Activated CD4-positive, alpha-beta T cell treated with anti-CD3 and anti-CD28 coated beads, Interleukin-2, amount 50 U/mL, for 48 hours (primary cell): ENCODE results near the gene ASXL1.
"Not testable (repeated sequence)": the region's sequence is repeated elsewhere in the genome, so short reads cannot be mapped to it uniquely, and the experiment has no call there.

ENCODE experiments used
- DNase-seq, 2 experiments: peaks; one replicate each; pipeline ENCODE4 v3.0.0-alpha.2; 2020

Gene ASXL1

GRCh38 chr20:32337937-32338661 is 20.0 kb upstream of the ASXL1 start:
- DNase-seq, result no peak

GRCh38 chr20:32338665-32339064 is 19.5 kb upstream of the ASXL1 start:
- DNase-seq, result no peak

- DNase-seq, result no peak
Measured at GRCh38 chr20:32339116-32339515, 19.0 kb upstream of the ASXL1 start.

GRCh38 chr20:32341053-32341452 is 17.1 kb upstream of the ASXL1 start:
- not testable (repeated sequence) for DNase-seq

GRCh38 chr20:32343439-32343838 is 14.7 kb upstream of the ASXL1 start:
- DNase-seq, result no peak

- DNase-seq, result no peak
Measured at GRCh38 chr20:32344835-32345506, 13.2 kb upstream of the ASXL1 start.

- no peak for DNase-seq
Measured at GRCh38 chr20:32348207-32348606, 9.9 kb upstream of the ASXL1 start.

GRCh38 chr20:32350421-32350820 is 7.7 kb upstream of the ASXL1 start:
- DNase-seq, result no peak

- no peak for DNase-seq
Measured at GRCh38 chr20:32352121-32352720, 5.9 kb upstream of the ASXL1 start.

- no peak for DNase-seq
Measured at GRCh38 chr20:32353848-32354496, 4.2 kb upstream of the ASXL1 start.

GRCh38 chr20:32354592-32355416 is 3.3 kb upstream of the ASXL1 start:
- DNase-seq, result peak; percentile 21 to 42

GRCh38 chr20:32355417-32355841 is 2.7 kb upstream of the ASXL1 start:
- DNase-seq, result peak; percentile 23 to 37

- DNase-seq, result not testable (repeated sequence)
Measured at GRCh38 chr20:32355907-32356621, 2.1 kb upstream of the ASXL1 start.

GRCh38 chr20:32356622-32357374 is 1.3 kb upstream of the ASXL1 start:
- DNase-seq, result no peak

- no peak for DNase-seq
Measured at GRCh38 chr20:32357375-32357868, 709 bp upstream of the ASXL1 start.

GRCh38 chr20:32358632-32358882 is 426 bp downstream of the ASXL1 start:
- DNase-seq, result no peak

- peak; percentile 79 to 83 for DNase-seq
Measured at GRCh38 chr20:32358883-32359632, 927 bp downstream of the ASXL1 start.

GRCh38 chr20:32359633-32360332 is 1.7 kb downstream of the ASXL1 start:
- no peak for DNase-seq

- DNase-seq, result no peak
Measured at GRCh38 chr20:32360333-32360634, 2.2 kb downstream of the ASXL1 start.

- no peak for DNase-seq
Measured at GRCh38 chr20:32362901-32363364, 4.8 kb downstream of the ASXL1 start.
